Esophagus squamous epithelium (tissue), 4 donors: ENCODE measurements around the gene SAMD5.

Experiments
- POLR2A ChIP-seq, 4 donors: fragments of 450-650 bp; IDR thresholded peaks; one replicate each; pipeline ENCODE4 v1.6.1; 2017; ENCODE audit warnings: antibody characterized with exemption in 4 of 4, mild to moderate bottlenecking in 4 of 4, moderate library complexity in 3 of 4
- TF ChIP-seq, protein P1 (sequence below), 6 experiments: fragments of 450-650 bp in 4 of 6; fragments of 200-600 bp in 2 of 6; sonication (generic) in 2 of 6; IDR thresholded peaks; one replicate each; pipeline ENCODE4 v1.5.1; 2016 to 2019; ENCODE audit warnings: antibody characterized with exemption in 6 of 6, mild to moderate bottlenecking in 4 of 6, moderate library complexity in 4 of 6

DNA sequence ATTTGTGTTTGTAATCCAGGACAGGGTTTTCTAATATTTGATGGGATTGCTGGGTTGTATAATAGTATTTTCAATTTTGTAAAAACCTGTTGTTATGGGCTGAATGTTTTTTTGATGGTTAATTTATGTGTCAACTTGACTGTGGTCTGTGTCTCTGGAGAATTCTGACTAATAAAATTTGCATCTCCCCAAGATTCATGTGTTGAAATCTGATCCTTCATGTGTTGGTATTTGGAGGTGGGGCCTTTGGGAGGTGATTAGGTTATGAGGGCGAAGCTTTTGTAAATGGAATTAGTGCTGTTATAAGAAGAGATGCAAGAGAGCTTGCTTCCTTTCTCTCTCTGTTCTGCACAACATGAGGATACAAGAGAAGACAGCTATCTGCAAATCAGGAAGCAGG is 48.7 kb upstream of the SAMD5 start:
- TF ChIP-seq POLR2A (IDR thresholded peaks at IDR 0.05): no peak
- TF ChIP-seq, protein P1, sequence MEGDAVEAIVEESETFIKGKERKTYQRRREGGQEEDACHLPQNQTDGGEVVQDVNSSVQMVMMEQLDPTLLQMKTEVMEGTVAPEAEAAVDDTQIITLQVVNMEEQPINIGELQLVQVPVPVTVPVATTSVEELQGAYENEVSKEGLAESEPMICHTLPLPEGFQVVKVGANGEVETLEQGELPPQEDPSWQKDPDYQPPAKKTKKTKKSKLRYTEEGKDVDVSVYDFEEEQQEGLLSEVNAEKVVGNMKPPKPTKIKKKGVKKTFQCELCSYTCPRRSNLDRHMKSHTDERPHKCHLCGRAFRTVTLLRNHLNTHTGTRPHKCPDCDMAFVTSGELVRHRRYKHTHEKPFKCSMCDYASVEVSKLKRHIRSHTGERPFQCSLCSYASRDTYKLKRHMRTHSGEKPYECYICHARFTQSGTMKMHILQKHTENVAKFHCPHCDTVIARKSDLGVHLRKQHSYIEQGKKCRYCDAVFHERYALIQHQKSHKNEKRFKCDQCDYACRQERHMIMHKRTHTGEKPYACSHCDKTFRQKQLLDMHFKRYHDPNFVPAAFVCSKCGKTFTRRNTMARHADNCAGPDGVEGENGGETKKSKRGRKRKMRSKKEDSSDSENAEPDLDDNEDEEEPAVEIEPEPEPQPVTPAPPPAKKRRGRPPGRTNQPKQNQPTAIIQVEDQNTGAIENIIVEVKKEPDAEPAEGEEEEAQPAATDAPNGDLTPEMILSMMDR (IDR thresholded peaks at IDR 0.05): no peak
